DND-41 (cell line): Measurements from ENCODE around the gene GSAP.

Experiments used
- ATAC-seq: fragments of 200-7000 bp; cut with Tn5 transposase; 3 replicates; pipeline ENCODE4 v1.9.1; 2021; ENCODE audit warnings: low read depth; ENCODE audit not compliant: insufficient read depth
- DNase-seq: peaks from one replicate; pipeline ENCODE4 v3.0.0-alpha.2; 2020
- H2AFZ ChIP-seq: 2 replicates; pipeline ENCODE4 v1.6.0; 2012; ENCODE audit warnings: low read depth, low read length
- H3K27ac ChIP-seq: 2 replicates; pipeline ENCODE4 v1.5.1; 2012; ENCODE audit warnings: low read length, inconsistent platforms
- H3K27me3 ChIP-seq: fragments of 200-600 bp; sonication (generic); 2 replicates; pipeline ENCODE4 v1.6.0; 2012; ENCODE audit warnings: low read length, mild to moderate bottlenecking, inconsistent platforms; ENCODE audit not compliant: insufficient read depth, poor library complexity
- H3K36me3 ChIP-seq: 2 replicates; pipeline ENCODE4 v1.5.1; 2012; ENCODE audit warnings: low read length, inconsistent platforms; ENCODE audit not compliant: insufficient read depth
- H3K4me1 ChIP-seq: 2 replicates; pipeline ENCODE4 v1.5.1; 2012; ENCODE audit warnings: mild to moderate bottlenecking, low read length; ENCODE audit not compliant: insufficient read depth
- H3K4me2 ChIP-seq: 2 replicates; pipeline ENCODE4 v1.6.0; 2012; ENCODE audit warnings: mild to moderate bottlenecking, moderate library complexity, low read length, inconsistent platforms; ENCODE audit not compliant: insufficient read depth
- H3K4me3 ChIP-seq, 2 experiments: fragments of 200-600 bp in 1 of 2; shearing (Covaris generic) in 1 of 2; 2 replicates each; pipeline ENCODE4 v1.5.1; 2012 to 2016; ENCODE audit warnings: inconsistent platforms in 2 of 2, low read length in 2 of 2, mild to moderate bottlenecking in 2 of 2, low read depth in 1 of 2, moderate library complexity in 1 of 2
- H3K79me2 ChIP-seq: 2 replicates; pipeline ENCODE4 v1.6.0; 2012; ENCODE audit warnings: low read length, inconsistent platforms; ENCODE audit not compliant: insufficient read depth
- H3K9ac ChIP-seq: 2 replicates; pipeline ENCODE4 v1.6.0; 2012; ENCODE audit warnings: low read depth, mild to moderate bottlenecking, inconsistent platforms, low read length, moderate library complexity
- H3K9me3 ChIP-seq: 2 replicates; pipeline ENCODE4 v1.5.1; 2012; ENCODE audit warnings: low read length, moderate library complexity, mild to moderate bottlenecking, inconsistent platforms; ENCODE audit not compliant: insufficient read depth, severe bottlenecking
- H4K20me1 ChIP-seq: 2 replicates; pipeline ENCODE4 v1.6.0; 2012; ENCODE audit warnings: low read length; ENCODE audit not compliant: insufficient read depth
- EZH2 ChIP-seq: IDR thresholded peaks from 3 replicates; pipeline ENCODE4 v1.6.1; 2012; ENCODE audit warnings: borderline replicate concordance, low read depth, mild to moderate bottlenecking, moderate library complexity, low read length, inconsistent platforms; ENCODE audit not compliant: severe bottlenecking
- TF ChIP-seq, protein P1 (sequence below): IDR thresholded peaks from 2 replicates; pipeline ENCODE4 v1.5.1; 2012; ENCODE audit warnings: borderline replicate concordance, low read length, moderate library complexity, mild to moderate bottlenecking; ENCODE audit not compliant: poor library complexity, severe bottlenecking; ENCODE audit errors: extremely low read depth

The GSAP gene

DNA sequence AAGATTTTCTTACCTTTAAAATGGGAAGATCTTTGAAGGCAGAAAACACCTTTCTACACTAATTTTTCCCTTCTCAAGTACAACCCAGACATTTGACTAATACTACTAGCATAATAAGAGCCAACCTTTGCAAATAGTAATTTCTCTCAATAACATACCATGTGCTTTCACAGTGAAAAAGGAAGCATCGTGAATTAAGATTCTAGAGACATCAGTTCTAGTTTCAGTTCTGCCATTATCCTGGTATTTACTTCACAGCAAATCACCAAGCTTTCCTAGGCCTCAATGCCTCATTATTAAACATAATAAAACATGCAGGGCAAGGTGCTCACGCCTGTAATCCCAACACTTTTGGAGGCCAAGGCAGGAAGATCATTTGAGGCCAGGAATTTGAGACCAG is 24.9 kb downstream of the GSAP start:
- H3K9ac ChIP-seq: no peak overlapping the region
- no peak overlapping the region for H2AFZ ChIP-seq
- H3K9me3 ChIP-seq: no peaks in the 10 kb centered on the region
- no peaks in the 10 kb centered on the region for H3K79me2 ChIP-seq
- ATAC-seq (no peak), DNase-seq (no peak)
- H3K4me1 ChIP-seq: no peaks in the 10 kb centered on the region
- H3K27ac ChIP-seq: no peak overlapping the region
- H4K20me1 ChIP-seq: no peaks in the 10 kb centered on the region
- H3K27me3 ChIP-seq: no peaks in the 10 kb centered on the region
- TF ChIP-seq EZH2: no peak
- TF ChIP-seq, protein P1, sequence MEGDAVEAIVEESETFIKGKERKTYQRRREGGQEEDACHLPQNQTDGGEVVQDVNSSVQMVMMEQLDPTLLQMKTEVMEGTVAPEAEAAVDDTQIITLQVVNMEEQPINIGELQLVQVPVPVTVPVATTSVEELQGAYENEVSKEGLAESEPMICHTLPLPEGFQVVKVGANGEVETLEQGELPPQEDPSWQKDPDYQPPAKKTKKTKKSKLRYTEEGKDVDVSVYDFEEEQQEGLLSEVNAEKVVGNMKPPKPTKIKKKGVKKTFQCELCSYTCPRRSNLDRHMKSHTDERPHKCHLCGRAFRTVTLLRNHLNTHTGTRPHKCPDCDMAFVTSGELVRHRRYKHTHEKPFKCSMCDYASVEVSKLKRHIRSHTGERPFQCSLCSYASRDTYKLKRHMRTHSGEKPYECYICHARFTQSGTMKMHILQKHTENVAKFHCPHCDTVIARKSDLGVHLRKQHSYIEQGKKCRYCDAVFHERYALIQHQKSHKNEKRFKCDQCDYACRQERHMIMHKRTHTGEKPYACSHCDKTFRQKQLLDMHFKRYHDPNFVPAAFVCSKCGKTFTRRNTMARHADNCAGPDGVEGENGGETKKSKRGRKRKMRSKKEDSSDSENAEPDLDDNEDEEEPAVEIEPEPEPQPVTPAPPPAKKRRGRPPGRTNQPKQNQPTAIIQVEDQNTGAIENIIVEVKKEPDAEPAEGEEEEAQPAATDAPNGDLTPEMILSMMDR: no peak
- no peak overlapping the region for H3K4me2 ChIP-seq
- H3K36me3 ChIP-seq: no peaks in the 10 kb centered on the region
- H3K4me3 ChIP-seq: no peak overlapping the region

GRCh38 chr7:77388055-77388641 is 28.0 kb downstream of the GSAP start:
- no peak for DNase-seq
- H3K27ac ChIP-seq: no peak overlapping the region
- no peak for ATAC-seq

GRCh38 chr7:77386165-77386822 is 29.9 kb downstream of the GSAP start:
- H3K4me2 ChIP-seq: no peak overlapping the region
- no peak for TF ChIP-seq EZH2
- TF ChIP-seq, protein P1: no peak
- no peaks in the 10 kb centered on the region for H3K4me1 ChIP-seq
- no peak overlapping the region for H3K9ac ChIP-seq
- no peaks in the 10 kb centered on the region for H3K36me3 ChIP-seq
- no peaks in the 10 kb centered on the region for H3K79me2 ChIP-seq
- no peak overlapping the region for H3K27ac ChIP-seq
- DNase-seq (no peak), ATAC-seq (no peak)
- H3K9me3 ChIP-seq: no peaks in the 10 kb centered on the region
- no peaks in the 10 kb centered on the region for H4K20me1 ChIP-seq
- no peak overlapping the region for H2AFZ ChIP-seq
- no peaks in the 10 kb centered on the region for H3K27me3 ChIP-seq
- no peak overlapping the region for H3K4me3 ChIP-seq

More at GRCh38 chr7:77388055-77388641, 28.0 kb downstream of the GSAP start:
- no peaks in the 10 kb centered on the region for H3K27me3 ChIP-seq
- H3K79me2 ChIP-seq: no peaks in the 10 kb centered on the region
- no peak overlapping the region for H3K9ac ChIP-seq
- no peak overlapping the region for H3K4me3 ChIP-seq
- no peaks in the 10 kb centered on the region for H3K4me1 ChIP-seq
- H3K36me3 ChIP-seq: no peaks in the 10 kb centered on the region
- no peaks in the 10 kb centered on the region for H4K20me1 ChIP-seq
- no peak overlapping the region for H3K4me2 ChIP-seq
- H2AFZ ChIP-seq: no peak overlapping the region
- TF ChIP-seq EZH2: no peak
- TF ChIP-seq, protein P1: no peak
- no peaks in the 10 kb centered on the region for H3K9me3 ChIP-seq
